Mucosa of rectum (tissue), 2 donors: ENCODE data around the gene PBX1.

Source experiments
- H3K27ac ChIP-seq, 2 donors: one replicate each; pipeline ENCODE4 v1.7.0; 2013; ENCODE audit warnings: inconsistent platforms in 2 of 2, low read depth in 2 of 2, low read length in 2 of 2
- H3K27me3 ChIP-seq, 2 donors: one replicate each; pipeline ENCODE4 v1.7.0; 2013; ENCODE audit warnings: low read length in 2 of 2; ENCODE audit not compliant: control insufficient read depth in 2 of 2, insufficient read depth in 2 of 2
- H3K36me3 ChIP-seq, 2 donors: one replicate each; pipeline ENCODE4 v1.7.0; 2013; ENCODE audit warnings: low read length in 2 of 2; ENCODE audit not compliant: control insufficient read depth in 2 of 2, insufficient read depth in 2 of 2
- H3K4me1 ChIP-seq, 2 donors: one replicate each; pipeline ENCODE4 v1.7.0; 2013; ENCODE audit warnings: low read length in 2 of 2, mild to moderate bottlenecking in 1 of 2; ENCODE audit not compliant: control insufficient read depth in 2 of 2, insufficient read depth in 2 of 2
- H3K4me3 ChIP-seq, 2 donors: one replicate each; pipeline ENCODE4 v1.7.0; 2013; ENCODE audit warnings: low read length in 2 of 2
- H3K9ac ChIP-seq, 2 donors: one replicate each; pipeline ENCODE4 v1.7.0; 2013; ENCODE audit warnings: low read length in 2 of 2, low read depth in 1 of 2, mild to moderate bottlenecking in 1 of 2
- H3K9me3 ChIP-seq, 2 donors: one replicate each; pipeline ENCODE4 v1.7.0; 2013; ENCODE audit warnings: low read length in 2 of 2; ENCODE audit not compliant: control insufficient read depth in 2 of 2
- donor health status: healthy.
- donor health status: Normal muscosa, but diverticular disease.

Gene PBX1

GRCh38 chr1:164558461-164559341 is at the start of gene PBX1:
Gene PBX1, plus strand, starts transcription at chr1:164559184.
- H3K9me3 ChIP-seq = no peaks in the 10 kb centered on the region
- H3K9ac ChIP-seq = peak within 1 kb of the TSS; percentile 70 to 76
- H3K27me3 ChIP-seq = no peaks in the 10 kb centered on the region
- H3K4me3 ChIP-seq = peak within 1 kb of the TSS; percentile 78 to 88
- H3K36me3 ChIP-seq = no peaks in the 10 kb centered on the region
- H3K27ac ChIP-seq = peak within 1 kb of the TSS; percentile 61 to 66
- peaks cover 7% of the 10 kb centered on the region in 2 donors for H3K4me1 ChIP-seq

DNA sequence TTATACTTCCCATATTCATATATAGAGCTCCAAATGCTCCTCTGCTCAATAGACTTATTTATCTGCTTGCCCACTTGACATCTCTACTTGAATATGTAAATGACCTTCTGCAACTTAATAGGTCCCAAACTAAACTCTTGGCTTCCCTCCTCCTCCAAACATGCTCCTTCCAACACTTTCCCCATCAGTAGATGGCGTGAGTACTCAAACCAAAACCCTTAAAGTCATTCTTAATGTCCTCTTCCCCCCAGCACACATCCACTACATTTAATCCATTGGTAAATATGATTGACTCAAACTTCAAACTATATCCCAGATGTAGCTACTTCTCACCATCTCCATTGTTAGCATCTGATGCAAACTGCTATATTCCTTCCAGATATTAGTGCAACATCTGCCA is 48.5 kb upstream of the PBX1 start:
- Histone ChIP-seq H3K4me3 (no peak overlapping the region), H3K9me3 (no peaks in the 10 kb centered on the region), H3K27me3 (no peaks in the 10 kb centered on the region), H3K27ac (no peak overlapping the region), H3K36me3 (no peaks in the 10 kb centered on the region), H3K4me1 (no peaks in the 10 kb centered on the region), H3K9ac (no peak overlapping the region)

GRCh38 chr1:164511001-164511705 is 47.8 kb upstream of the PBX1 start:
- Histone ChIP-seq H3K27ac (no peak overlapping the region), H3K4me1 (no peaks in the 10 kb centered on the region), H3K9me3 (no peaks in the 10 kb centered on the region), H3K36me3 (no peaks in the 10 kb centered on the region), H3K9ac (no peak overlapping the region), H3K27me3 (no peaks in the 10 kb centered on the region), H3K4me3 (no peak overlapping the region)

DNA sequence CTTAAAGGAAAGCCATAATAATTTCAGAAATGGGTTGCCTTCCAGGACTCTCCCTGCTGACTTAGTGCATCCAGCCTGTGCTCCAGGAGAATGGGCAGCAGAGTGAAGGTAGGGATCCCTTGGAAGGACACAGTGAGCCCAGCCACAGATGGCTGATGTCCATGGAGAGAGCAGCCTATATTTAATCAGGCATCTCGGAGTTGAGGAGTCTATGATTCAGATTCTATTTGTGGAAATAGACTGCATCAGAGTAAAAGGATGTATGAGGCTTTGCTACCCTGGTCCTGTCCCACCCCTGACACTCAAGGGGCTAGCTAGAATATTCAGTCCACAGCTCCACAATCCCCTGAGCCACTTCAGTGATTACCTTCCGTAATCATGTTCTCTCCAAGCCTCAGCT is 43.8 kb upstream of the PBX1 start:
- Histone ChIP-seq H3K27ac (no peak overlapping the region), H3K27me3 (no peaks in the 10 kb centered on the region), H3K9ac (no peak overlapping the region), H3K4me3 (no peak overlapping the region), H3K9me3 (no peaks in the 10 kb centered on the region), H3K36me3 (no peaks in the 10 kb centered on the region), H3K4me1 (no peaks in the 10 kb centered on the region)

GRCh38 chr1:164515711-164516331 is 43.2 kb upstream of the PBX1 start:
- H3K4me3 ChIP-seq = no peak overlapping the region
- no peaks in the 10 kb centered on the region for H3K9me3 ChIP-seq
- H3K4me1 ChIP-seq = no peaks in the 10 kb centered on the region
- no peaks in the 10 kb centered on the region for H3K27me3 ChIP-seq
- H3K9ac ChIP-seq = no peak overlapping the region
- H3K27ac ChIP-seq = no peak overlapping the region
- no peaks in the 10 kb centered on the region for H3K36me3 ChIP-seq

GRCh38 chr1:164516591-164516990 is 42.4 kb upstream of the PBX1 start:
- Histone ChIP-seq H3K9me3 (no peaks in the 10 kb centered on the region), H3K4me1 (no peaks in the 10 kb centered on the region), H3K4me3 (no peak overlapping the region), H3K36me3 (no peaks in the 10 kb centered on the region), H3K27me3 (no peaks in the 10 kb centered on the region), H3K27ac (no peak overlapping the region), H3K9ac (no peak overlapping the region)

DNA sequence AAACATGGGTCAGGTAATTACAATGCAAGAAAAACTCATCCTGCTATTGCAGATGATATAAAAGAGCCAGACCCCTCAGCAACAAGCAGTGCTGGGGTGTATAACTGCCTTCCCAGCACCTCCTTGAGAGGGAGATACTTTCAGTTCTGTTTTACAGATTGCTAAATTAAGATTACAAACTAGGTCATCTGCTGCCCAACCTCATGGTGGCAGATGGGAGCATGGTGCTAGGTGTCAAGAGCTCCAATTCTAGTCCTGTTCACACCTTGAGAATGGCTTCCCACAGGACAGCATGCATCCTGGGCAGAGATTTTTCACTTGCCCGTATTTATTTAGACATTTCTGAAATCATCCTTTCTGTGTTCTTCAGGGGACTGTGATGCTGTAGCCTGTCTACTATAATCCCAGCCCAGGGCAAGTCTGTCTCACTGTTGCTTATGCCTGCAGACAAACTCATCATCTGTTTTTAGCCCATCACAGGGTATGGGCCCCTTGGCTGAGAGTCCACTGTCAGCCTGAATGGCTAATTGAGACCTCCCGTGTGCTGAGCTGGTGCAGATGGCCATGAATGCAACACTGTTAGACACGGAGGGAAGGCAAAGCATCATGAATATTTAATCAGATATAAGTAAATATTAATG is 40.2 kb upstream of the PBX1 start:
- H3K4me3 ChIP-seq = no peak overlapping the region
- no peaks in the 10 kb centered on the region for H3K36me3 ChIP-seq
- no peak overlapping the region for H3K27ac ChIP-seq
- no peaks in the 10 kb centered on the region for H3K27me3 ChIP-seq
- H3K9me3 ChIP-seq = no peaks in the 10 kb centered on the region
- no peaks in the 10 kb centered on the region for H3K4me1 ChIP-seq
- H3K9ac ChIP-seq = no peak overlapping the region

DNA sequence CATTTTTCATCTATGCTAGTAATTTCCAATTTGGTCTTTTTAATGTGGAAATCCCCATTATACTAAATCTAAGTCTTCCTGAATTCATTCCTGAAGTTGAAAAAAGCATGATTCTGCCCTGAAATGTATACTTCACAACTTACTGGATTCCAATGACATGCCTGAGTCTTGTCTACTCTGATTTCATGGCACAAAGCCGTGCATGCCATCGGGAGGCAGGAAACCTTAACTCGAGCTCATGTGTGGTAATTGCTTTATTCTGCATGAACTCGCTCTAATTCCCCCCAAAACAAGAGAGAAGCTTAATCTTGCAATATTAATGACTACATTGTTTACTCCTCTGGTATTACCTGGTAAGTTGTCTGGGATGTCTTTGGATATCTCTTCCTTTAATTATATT is 39.6 kb upstream of the PBX1 start:
- Histone ChIP-seq H3K27ac (no peak overlapping the region), H3K4me1 (no peaks in the 10 kb centered on the region), H3K9ac (no peak overlapping the region), H3K4me3 (no peak overlapping the region), H3K36me3 (no peaks in the 10 kb centered on the region), H3K27me3 (no peaks in the 10 kb centered on the region), H3K9me3 (no peaks in the 10 kb centered on the region)

- Histone ChIP-seq H3K27me3 (no peaks in the 10 kb centered on the region), H3K36me3 (no peaks in the 10 kb centered on the region), H3K9me3 (peaks cover 0 to 6% of the 10 kb centered on the region in 2 donors), H3K4me3 (no peak overlapping the region), H3K9ac (no peak overlapping the region), H3K27ac (no peak overlapping the region), H3K4me1 (no peaks in the 10 kb centered on the region)
Measured at GRCh38 chr1:164524810-164525209, 34.2 kb upstream of the PBX1 start.
